SK-N-MC (cell line): ENCODE data around the gene ME1.
"Not testable (repeated sequence)": the region's sequence is repeated elsewhere in the genome, so short reads cannot be mapped to it uniquely, and the experiment has no call there.

Experiments used
- DNase-seq: peaks from one replicate; pipeline ENCODE4 v3.0.0-alpha.2; 2011; ENCODE audit warnings: low read depth, low spot score
- H3K27ac ChIP-seq: fragments of 200-600 bp; sonication (generic); 2 replicates; pipeline ENCODE4 v1.5.1; 2016; ENCODE audit warnings: mixed run types
- H3K36me3 ChIP-seq: fragments of 200-600 bp; sonication (generic); 2 replicates; pipeline ENCODE4 v1.6.1; 2017; ENCODE audit warnings: antibody characterized with exemption, low read length, mixed read lengths; ENCODE audit not compliant: insufficient read depth
- H3K4me3 ChIP-seq: fragments of 200-600 bp; sonication (generic); 2 replicates; pipeline ENCODE4 v1.5.1; 2016
- H3K9ac ChIP-seq: fragments of 200-600 bp; sonication (generic); 2 replicates; pipeline ENCODE4 v1.8.0; 2017; ENCODE audit warnings: mixed run types, mixed read lengths; ENCODE audit not compliant: insufficient read length
- H3K9me3 ChIP-seq: fragments of 200-600 bp; sonication (generic); 2 replicates; pipeline ENCODE4 v1.6.1; 2017; ENCODE audit warnings: low read depth, mild to moderate bottlenecking, antibody characterized with exemption, low read length, moderate library complexity, mixed read lengths
- EZH2 ChIP-seq: fragments of 200-600 bp; sonication (generic); IDR thresholded peaks from one replicate; pipeline ENCODE4 v1.6.1; 2017; ENCODE audit warnings: antibody characterized with exemption
- FOXP2 ChIP-seq: optimal IDR thresholded peaks from 2 replicates; pipeline ENCODE3; 2011; ENCODE audit warnings: mild to moderate bottlenecking, moderate library complexity; ENCODE audit not compliant: insufficient read depth; ENCODE audit errors: extremely low read length, control extremely low read depth
- POLR2AphosphoS5 ChIP-seq: IDR thresholded peaks from 2 replicates; pipeline ENCODE4 v1.6.1; 2012; ENCODE audit warnings: mild to moderate bottlenecking, low read depth, low read length, borderline replicate concordance

ME1 gene

DNA sequence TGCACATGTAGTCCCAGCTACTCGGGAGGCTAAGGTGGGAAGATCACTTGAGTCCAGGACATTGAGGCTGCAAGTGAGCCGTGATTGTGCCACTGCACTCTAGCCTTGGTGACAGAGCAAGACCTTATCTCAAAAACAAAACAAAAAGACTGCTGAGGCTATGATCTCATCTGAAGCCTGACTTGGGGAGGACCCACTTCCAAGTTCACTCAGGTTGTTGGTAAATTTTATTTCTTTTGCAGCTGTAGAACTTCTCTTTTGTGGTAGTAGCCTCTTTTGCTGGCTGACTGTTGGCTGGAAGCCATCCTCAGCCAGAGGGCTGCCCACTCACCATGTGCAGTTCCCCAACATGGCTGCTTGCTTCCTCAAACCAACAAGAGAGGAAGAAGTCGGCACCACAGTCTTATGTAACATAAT is 36.8 kb upstream of the ME1 start:
- H3K36me3 ChIP-seq = no peaks in the 10 kb centered on the region
- no peak overlapping the region for H3K4me3 ChIP-seq
- DNase-seq = no peak
- H3K27ac ChIP-seq = no peak overlapping the region
- TF ChIP-seq POLR2AphosphoS5 (no peak), EZH2 (no peak), FOXP2 (no peak)
- H3K9ac ChIP-seq = no peak overlapping the region
- no peaks in the 10 kb centered on the region for H3K9me3 ChIP-seq

DNA sequence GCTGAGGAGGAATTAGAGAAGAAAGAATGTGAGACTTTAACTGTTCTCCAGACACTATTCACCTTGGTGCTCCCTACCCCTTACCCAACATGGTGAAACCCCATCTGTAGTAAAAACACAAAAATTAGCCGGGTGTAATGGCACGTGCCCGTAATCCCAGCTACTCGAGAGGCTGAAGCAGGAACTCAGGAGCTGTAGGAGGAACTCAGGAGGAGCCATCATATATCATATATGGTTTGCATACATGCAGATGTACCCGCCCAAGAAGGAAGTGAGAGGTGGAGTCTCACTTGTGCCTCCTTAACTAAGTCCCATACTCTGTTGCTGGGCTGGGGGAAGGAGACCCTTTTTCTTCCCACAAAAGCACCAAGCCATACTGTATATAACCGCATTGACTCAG is 35.5 kb upstream of the ME1 start:
- H3K4me3 ChIP-seq = no peak overlapping the region
- H3K36me3 ChIP-seq = no peaks in the 10 kb centered on the region
- DNase-seq = no peak
- no peak overlapping the region for H3K27ac ChIP-seq
- H3K9me3 ChIP-seq = no peaks in the 10 kb centered on the region
- TF ChIP-seq POLR2AphosphoS5 = no peak
- no peak for TF ChIP-seq FOXP2
- H3K9ac ChIP-seq = no peak overlapping the region

DNA sequence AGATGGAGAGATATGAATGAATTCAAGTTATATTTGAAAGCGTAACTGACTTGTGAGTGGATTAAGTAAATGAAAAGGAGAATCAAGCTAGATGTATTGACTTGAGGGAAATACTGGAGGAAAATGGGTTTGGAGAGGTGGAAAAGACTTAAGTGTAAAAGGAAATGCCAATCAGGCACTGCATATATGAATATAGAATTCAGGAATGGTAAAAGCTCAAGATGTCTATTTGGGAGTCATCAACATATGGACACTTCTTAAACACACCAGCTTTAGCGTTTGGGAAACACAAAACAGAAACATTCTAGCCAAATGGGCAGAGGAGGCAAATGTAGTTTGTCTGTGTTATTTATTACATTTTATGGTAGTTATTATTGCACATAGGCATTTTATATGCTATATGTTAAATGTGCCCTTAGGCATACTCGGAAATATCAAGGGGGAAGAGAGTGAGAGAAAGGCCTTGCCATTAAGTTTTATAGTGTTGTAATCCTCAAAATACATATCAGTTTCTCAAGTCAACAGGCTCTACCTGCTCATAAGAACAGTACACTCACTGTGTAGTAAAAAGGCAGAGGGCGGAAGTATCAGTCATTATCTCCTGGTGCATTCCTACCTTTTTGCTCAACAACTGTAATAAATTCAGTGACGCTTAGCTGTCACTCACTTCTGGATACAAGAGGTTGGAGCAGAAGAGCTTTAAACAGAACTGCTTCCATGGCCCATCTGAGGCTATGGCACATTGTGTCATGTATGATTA is 33.7 kb upstream of the ME1 start:
- Histone ChIP-seq H3K9ac (no peak overlapping the region), H3K9me3 (no peaks in the 10 kb centered on the region), H3K27ac (peak overlapping the region; percentile 1; the same call in 1 of the 2 replicates), H3K36me3 (no peaks in the 10 kb centered on the region), H3K4me3 (0 out of 2 replicates have a peak overlapping the region, but pooled peaks have one; percentile 17)
- no peak for TF ChIP-seq FOXP2
- no peak; the same call in 1 of the 2 replicates for TF ChIP-seq POLR2AphosphoS5
- no peak for TF ChIP-seq EZH2
- peak; percentile 47 for DNase-seq

DNA sequence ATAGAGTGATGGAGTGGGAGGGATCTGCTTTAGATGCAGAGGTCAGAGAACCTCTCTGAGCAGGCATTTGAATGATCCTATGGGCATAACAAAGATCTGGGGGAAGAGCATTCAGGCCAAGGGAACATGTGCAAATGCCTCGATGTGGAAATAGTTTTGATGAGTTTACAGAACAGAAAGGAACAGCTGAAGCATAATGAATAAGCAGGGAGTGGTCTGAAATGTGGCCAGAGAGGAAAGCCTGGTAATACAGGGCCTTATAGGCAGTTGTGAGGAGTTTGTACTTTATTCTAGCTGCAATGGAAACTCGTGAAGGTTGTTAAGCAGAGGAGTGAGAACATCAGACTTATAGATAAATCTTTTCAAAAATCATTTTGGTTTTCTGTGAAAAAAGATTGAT is 33.0 kb upstream of the ME1 start:
- H3K4me3 ChIP-seq = 0 out of 2 replicates have a peak overlapping the region, but pooled peaks have one; percentile 17
- TF ChIP-seq POLR2AphosphoS5 (no peak), EZH2 (no peak), FOXP2 (no peak)
- no peaks in the 10 kb centered on the region for H3K9me3 ChIP-seq
- no peaks in the 10 kb centered on the region for H3K36me3 ChIP-seq
- H3K9ac ChIP-seq = no peak overlapping the region
- no peak overlapping the region for H3K27ac ChIP-seq
- no peak for DNase-seq

DNA sequence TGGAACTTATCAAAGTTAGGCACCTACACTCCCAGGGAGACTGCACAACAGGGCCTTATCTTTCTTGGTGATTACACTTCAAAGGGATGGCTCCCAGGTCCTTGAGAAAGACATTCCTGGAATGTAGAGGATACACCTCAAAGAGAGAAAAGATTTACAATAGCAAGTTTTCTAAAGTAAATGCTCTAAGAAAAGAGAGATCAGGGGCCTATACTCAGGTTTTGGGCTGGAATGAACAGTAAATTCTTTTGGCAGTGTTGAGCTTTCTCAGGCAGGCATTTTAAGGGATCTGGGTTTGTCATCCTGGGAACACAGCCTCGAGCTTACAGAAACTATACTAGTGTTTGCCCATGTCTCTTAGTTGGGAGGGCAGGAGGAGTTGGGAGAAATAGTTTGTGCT is 31.7 kb upstream of the ME1 start:
- Histone ChIP-seq H3K9ac (no peak overlapping the region), H3K27ac (no peak overlapping the region), H3K9me3 (no peaks in the 10 kb centered on the region), H3K4me3 (no peak overlapping the region), H3K36me3 (no peaks in the 10 kb centered on the region)
- DNase-seq = no peak
- TF ChIP-seq FOXP2 = no peak

DNA sequence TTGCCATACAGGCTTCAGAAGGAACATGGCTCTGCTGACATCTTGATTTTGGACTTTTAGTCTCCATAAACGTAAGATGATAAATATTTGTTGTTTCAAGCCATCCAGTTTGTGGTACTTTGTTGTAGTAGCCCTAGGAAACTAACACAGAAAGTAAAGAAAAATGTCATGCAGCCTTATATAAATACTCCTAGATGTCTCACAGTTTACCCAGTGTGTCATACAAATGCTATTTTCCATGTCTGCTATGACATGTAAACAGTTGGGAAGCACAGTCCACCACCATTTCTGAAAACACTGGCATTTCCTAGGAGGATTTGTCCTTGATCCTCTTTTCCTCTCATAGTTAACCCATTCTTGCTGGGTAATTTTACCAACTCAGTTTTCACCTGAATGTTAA is 30.6 kb upstream of the ME1 start:
- no peak overlapping the region for H3K27ac ChIP-seq
- no peak overlapping the region for H3K9ac ChIP-seq
- TF ChIP-seq EZH2 (no peak), POLR2AphosphoS5 (no peak), FOXP2 (no peak)
- DNase-seq = no peak
- H3K4me3 ChIP-seq = no peak overlapping the region
- H3K9me3 ChIP-seq = no peaks in the 10 kb centered on the region
- no peaks in the 10 kb centered on the region for H3K36me3 ChIP-seq

DNA sequence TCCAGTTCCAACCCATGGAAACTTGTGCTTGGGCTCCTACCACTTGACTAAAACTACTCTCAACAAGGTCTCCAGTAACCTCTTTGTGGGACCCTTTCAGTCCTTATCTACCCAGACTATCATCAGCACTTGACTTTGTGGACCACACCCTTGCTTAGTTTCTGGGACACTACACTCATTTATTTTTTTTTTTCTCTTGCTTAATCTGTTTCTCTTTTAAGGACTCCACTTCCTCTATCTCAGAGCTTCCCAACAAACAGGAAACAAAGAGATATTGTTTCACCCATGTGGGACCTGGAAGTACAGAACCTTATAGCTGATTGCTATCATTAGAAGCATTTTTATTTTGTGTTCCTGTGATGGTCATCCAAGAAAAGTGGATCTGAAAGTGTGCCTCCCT is 28.8 kb upstream of the ME1 start:
- H3K27ac ChIP-seq = no peak overlapping the region
- H3K9ac ChIP-seq = no peak overlapping the region
- no peak overlapping the region for H3K4me3 ChIP-seq
- no peaks in the 10 kb centered on the region for H3K36me3 ChIP-seq
- TF ChIP-seq FOXP2 (no peak), POLR2AphosphoS5 (no peak), EZH2 (no peak)
- DNase-seq = no peak
- H3K9me3 ChIP-seq = no peaks in the 10 kb centered on the region

DNA sequence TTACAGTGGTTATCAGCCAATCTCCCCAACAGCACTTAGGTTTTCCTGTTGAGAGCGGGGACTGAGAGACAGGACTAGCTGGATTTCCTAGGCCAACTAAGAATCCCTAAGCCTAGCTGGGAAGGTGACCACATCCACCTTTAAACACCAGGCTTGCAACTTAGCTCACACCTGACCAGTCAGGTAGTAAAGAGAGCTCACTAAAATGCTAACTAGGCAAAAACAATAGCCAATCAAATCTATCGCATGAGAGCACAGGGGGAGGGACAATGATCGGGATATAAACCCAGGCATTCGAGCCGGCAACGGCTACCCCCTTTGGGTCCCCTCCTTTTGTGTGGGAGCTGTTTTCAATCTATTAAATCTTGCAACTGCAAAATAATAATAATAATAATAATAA is 19.2 kb upstream of the ME1 start:
- H3K9ac ChIP-seq, H3K36me3 ChIP-seq, H3K4me3 ChIP-seq, DNase-seq, H3K9me3 ChIP-seq, H3K27ac ChIP-seq: not testable (repeated sequence)

DNA sequence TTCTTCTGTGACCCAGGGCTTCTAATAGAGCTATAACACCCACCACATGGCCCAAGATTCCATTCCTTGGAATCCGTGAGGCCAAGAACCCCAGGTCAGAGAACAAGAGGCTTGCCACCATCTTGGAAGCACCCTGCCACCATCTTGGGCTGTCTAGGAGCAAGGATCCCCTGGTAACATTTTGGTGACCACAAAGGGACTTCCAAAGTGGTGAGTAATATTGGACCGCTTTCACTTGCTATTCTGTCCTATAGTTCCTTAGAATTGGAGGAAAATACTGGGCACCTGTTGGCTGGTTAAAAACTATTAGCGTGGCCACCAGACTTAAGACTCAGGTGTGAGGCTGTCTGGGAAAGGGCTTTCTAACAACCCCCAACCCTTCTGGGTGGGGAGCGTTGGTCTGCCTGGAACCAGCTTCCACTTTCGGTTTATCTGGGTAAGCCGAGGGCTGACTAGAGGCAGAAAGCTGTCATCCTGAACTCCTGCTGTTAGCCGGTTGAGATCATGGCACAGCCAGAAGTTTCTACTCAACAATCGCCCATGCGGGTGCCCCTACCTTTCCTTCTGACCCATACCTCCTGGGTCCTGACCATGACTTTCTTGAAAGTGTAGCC is 13.3 kb upstream of the ME1 start:
- not testable (repeated sequence) for H3K9ac ChIP-seq, H3K36me3 ChIP-seq, H3K9me3 ChIP-seq, H3K4me3 ChIP-seq, DNase-seq, H3K27ac ChIP-seq
